Right kidney (tissue), 1 donor: Measurements from ENCODE around the gene PPP3R1.
"Not testable (repeated sequence)": the region's sequence is repeated elsewhere in the genome, so short reads cannot be mapped to it uniquely, and the experiment has no call there.

Source experiments
- DNase-seq: peaks from one replicate; pipeline ENCODE4 v3.0.0-alpha.2; 2016

The PPP3R1 gene

DNA sequence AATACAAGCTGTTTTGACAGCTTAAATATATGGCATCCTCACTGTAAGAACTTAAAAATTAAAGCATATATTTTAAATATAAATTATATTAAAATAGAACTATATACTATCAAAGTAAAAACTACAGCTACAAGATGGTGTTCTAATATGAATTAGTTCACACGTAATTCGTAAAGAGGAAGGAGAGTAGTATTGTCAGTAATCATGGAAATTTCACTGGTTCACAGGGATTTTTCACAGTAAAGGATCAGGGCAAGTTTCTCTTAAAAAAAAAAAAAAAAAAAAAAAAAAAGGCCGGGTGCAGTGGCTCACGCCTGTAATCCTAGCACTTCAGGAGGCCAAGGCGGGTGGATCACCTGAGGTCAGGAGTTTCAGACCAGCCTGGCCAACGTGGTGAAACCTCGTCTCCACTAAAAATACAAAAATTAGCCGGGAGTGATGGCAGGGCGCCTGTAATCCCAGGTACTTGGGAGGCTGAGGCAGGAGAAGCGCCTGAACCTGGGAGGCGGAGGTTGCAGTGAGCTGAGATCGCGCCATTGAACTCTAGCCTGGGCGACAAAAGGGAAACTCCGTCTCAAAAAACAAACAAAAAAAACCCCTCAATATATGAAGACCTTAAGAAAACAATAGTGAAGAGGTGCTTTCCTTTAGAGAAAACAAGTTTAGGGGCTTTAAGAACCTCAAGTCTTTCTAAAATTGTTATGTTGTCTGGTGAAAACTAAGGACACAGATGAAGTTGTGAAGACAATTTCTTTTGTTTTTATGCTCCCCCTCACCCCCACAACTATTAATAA, 62.1 kb downstream of the PPP3R1 start:
- no peak for DNase-seq

DNA sequence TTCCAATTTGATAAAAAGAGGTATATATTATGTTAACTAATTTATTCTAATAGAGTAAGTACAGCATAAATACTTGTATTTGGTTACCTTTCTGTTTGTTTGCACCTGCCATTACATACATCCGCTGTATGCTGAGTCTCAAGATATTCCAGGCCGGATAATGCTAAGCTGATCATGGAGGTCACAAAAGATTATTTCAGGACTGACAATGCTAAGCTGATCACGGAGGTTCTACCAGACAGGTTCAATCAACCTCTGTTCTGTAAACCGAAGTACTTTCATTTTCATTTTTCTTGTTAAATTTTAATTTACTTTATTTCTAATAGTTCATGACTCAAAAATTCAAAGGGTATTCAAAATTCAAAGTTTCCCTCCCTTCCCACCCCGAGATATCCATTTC, 63.5 kb downstream of the PPP3R1 start:
- no peak for DNase-seq

DNA sequence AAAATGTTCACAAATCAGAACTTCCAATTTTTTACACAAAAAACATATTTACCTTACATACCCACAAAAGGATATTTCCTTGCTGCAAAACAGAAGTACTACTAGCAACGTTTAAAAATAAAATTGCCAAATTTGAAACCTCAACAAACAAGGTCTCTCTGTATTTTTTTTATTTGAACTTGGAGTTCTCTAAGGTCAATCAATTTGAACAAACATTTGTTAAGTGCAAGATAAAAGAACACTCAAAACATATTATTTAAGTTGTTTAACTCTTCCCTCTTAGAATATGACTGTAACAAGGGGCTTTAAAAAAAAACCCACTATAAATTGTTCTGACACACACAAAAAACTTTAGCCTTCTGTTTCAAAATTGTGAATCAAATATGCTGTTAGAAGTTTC, 65.0 kb downstream of the PPP3R1 start:
- no peak for DNase-seq

DNA sequence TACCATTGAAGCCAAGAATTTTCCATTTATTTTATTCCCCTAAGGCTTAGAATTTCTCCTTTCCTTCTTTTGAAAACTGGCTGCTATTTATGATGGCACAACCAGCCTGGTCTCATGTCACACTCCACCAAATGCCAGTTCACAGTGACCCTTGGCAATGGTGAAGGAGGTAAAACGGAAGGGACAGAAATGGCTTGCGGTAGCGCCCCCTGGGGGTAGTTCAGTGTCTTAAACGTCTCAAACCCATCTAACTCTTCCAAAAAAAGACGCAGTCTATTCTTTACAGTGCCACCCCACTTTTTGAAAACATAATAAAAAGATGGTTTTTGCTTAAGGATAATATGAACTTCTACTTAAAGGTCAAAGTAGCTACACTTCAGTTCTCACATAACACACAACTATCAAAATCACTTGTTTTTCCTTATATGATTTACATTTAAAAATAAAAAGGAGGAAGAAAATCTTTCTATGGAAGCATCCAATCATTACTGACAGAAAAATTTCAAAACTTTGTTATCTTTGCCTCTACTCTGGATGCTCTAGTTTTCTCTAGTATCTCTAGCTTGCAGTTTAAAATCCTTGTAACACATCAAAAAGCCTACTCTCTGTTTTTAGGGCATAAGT, 66.7 kb downstream of the PPP3R1 start:
- no peak for DNase-seq

DNA sequence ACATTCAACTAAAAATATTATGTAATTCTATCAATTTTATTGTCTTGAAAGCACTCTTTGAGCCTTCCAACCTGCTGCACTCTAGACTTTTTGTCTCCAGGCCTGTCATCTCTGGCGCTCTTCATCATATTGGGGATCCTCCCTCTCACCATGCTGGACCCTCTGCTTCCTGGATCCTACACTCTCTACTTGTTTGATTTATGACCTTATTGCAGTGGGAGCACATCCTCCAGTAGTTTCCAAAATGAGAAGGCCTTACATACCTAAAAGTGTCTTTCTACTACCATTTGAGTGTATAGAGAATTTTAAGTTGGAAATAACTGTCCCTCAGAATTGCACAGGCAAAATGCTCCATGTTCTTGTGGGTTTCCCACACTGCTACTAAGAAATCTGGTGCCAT, 69.4 kb downstream of the PPP3R1 start:
- DNase-seq, result no peak

DNA sequence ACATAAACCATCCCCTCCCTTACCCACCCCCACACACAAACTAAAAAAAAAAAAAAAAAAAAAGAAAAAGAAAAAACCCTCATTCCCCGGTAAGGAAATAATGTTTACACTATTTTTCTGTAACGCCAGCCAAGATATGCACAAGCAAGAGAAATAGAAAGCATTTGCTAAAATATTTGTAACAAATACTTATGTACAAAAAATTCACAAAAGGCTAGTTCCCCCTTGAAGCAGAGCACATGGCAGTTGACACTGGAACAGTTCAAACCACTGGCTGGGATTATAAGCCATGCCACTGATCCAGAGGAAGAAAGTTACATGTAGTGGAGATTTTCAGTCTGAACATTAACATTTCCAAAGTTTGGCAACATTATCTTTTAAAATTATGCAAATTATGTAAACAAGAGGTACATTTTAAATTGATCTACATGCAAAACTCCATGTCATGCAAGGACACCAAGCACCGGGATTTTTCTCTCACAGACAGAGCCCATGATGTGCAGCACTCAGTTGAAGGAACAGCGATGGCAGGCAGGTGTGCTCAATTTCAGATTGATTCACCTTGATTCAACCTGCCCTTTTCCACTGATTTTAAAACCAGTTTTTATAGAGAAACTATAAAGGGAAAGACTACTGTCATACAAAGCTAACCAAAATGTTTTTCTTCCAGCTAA, 73.2 kb downstream of the PPP3R1 start:
- DNase-seq, result no peak

DNA sequence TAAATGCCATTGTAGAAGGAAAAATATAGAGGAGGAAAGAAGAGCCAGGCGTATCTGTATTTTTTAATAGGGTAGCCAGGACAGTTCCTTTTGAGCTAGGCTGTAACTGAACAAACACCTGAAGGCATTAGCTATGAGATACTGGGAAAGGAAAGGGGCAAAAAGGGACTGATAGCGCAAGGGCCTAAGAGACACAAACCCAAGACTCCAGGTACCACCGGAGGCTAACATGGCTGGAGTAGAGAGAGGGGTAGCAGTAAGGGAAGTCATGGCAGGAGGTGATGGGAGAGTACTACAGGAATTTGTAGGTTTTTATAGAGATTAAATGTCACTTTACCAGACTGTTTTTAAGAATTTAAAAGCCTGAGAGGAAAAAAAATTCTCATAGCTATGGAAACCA, 73.9 kb downstream of the PPP3R1 start:
- no peak for DNase-seq

DNA sequence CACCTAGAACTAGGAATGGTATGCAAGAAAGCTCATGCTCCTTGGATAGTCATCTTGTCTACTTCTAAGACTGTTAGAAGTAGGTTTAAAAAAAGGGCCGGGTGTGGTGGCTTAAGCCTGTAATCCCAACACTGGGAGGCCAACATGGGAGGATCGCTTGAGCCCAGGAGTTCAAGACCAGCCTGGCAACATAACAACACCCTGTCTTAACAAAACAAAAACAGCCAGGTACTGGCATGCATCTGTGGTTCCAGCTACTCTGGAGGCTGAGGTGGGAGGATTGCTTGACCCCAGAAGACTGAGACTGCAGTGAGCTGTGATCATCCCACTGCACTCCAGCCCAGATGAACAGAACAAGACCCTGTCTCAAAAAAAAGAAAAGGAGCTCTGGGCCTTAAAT, 74.8 kb downstream of the PPP3R1 start:
- DNase-seq, result no peak

DNA sequence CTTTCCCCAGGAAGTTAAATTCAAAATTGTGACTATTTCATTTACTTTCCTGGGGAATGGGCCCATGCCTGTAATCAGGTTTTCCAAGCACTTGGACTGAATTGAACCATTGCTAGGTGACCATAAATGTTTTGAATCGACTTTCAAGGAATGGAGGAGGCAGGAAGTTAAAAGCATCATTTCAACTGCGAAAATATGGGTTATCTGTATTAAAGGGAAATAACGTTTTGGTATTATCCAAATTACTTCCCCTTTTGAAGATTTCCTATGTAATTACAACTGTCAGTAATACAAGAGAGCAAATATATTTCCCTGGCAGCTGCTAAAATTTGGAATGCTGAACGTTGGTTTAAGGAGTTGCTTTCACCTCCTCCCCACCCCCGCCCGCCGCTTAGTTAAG, 75.7 kb downstream of the PPP3R1 start:
- DNase-seq, result no peak

DNA sequence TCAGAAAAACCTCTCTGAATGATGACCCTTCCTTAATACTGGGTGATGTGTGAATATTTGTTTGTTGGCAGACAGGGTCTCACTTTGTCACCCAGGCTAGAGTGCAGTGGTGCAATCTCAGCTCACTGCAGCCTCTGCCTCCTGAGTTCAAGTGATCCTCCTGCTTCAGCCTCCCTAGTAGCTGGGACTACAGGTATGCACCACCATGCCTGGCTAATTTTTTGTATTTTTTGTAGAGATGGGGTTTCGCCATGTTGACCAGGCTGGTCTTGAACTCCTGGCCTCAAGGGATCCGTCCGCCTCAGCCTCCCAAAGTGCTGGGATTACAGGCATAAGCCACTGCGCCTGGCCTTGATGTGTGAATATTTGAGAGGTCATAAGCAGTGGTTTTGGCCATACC, 77.1 kb downstream of the PPP3R1 start:
- not testable (repeated sequence) for DNase-seq

DNA sequence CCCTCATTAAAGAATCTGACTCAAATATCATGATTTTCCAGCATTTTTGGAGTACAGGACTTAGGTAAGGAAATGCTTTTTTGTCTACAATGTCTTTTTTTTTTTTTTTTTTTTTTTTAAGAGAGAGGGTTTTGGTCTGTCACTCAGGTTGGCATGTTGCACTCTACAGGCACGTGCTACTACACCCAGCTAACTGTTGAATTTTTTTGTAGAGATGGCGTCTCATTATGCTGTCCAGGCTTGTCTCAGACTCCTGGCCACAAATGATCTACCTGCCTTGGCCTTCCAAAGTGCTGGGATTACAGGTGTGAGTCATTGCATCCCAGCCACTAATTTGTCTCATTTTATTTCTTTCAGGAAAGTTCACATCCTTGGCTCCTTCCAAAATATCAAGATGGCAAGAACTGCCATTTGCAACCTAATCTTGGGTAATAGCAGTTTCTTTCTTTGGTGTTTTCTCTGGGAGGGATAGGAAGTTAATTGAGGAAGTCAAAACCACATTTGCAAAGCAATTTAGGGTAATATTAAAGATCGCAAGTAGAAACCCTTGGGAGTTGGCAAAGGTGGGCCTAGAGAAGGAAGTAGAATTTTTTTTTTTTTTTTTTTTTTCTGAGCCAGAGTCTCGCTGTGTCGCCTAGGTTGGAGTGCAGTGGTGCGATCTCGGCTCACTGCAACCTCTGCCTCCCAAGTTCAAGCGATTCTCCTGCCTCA, 79.2 kb downstream of the PPP3R1 start:
- no peak for DNase-seq

DNA sequence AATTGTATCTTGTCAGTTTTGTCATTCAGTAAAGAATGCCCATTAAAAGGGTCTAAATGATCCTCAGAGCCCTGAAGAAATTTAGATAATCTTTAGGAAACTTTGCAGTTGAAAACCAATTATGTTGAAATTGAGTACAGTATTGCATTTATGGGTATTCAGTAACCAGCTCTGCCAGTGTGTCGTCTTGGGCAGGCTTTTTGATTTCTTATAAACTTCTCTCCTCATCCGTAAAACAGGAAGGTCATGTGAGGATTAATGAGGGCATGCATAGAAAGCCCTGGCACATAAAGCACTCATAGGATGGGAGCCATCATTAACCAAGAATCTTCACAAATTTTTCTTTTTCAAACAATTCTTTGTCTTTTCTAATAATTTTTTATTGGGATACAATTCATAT, 79.8 kb downstream of the PPP3R1 start:
- DNase-seq, result no peak

DNA sequence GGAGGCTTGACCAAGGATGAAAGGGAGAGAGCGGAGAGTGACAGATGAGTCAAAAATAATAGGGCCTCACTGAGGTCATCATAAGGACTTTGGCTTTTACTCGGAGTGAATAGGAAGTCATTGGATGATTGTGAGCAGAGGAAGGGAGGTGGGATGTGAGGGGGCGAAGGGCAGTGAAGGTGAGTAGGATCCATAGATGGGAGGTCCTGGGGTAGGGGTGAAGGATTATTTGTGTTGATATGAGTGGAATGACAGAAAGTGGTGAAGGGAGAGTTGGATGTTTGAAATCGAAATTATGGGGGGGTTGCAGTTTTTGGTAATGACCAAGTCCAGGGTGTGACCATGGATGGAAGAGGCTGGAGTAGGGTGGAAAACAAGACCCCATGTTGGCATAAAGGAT, 80.6 kb downstream of the PPP3R1 start:
- DNase-seq, result no peak

DNA sequence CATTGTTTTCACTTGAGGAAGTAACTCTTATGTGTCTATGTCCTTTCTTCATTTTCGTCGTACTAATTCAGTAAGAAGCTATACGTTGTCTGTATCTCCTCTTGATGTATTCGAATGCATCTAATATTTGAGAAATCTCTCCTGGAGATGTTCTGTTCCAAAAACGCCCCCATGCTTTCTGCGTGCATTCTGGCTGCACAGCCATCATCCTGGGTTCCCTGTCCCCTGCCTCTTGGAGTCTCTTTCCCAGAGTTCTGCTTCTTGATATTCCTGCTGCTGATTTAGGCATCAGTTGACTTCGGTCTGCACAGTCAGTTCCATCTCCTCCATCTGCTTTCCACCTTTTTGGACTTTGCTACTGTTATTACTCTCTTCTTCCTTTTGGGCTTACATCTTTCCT, 81.2 kb downstream of the PPP3R1 start:
- no peak for DNase-seq

DNA sequence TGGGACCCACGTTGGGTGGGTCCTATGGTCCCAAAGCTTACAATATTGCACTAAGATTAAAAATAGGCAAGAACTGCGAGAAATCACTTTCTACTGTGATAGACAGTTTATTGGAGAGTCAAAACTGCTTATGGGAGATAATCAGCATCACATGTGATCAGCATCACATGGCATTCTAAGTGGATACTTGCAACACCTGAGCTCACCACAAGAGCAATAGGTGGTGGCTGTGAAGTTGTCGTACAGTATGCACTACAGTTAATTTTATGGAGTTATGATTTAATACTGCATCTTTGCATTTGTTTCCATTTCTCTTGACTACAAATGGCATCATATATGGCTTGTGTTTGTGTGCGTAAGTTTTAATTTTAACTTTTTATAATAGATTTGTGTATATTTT, 83.0 kb downstream of the PPP3R1 start:
- DNase-seq, result no peak

DNA sequence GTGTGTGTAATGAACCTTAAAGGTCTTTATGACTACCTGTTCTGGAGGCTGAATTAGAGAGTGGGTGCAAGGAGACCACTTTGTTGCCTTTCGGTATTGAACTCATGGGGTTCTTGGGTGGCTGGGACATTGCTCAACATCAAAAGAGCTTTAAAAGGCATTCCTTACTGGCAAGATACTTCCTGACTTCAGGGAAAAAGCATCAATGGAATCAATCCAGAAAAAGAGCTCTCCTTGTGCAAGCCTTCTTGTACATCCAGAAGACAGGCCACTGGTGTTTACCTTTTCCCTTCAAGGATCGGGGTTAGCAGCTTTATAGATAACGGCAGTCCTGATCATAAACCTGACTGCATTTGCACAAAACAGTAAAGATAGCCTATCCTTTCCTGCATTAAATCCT, 85.1 kb downstream of the PPP3R1 start:
- DNase-seq, result no peak

DNA sequence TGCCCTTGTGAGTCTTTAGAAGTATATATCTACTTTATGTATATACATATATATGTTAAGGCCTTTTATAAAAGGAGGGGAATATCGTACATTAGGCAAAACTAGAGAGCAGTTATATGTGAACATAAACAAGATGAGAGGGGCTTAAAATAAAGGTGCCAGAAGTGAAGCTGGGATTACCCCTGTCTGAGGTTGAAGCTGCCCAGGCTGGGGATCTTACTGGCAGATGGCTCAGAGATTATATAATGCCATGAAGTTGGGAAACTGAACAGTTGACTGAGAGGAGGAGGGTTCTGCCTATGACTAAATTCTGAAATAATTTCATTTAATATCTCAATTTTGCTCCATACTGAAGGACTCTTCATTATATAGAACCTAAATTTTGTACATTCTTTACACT, 88.7 kb downstream of the PPP3R1 start:
- no peak for DNase-seq

DNA sequence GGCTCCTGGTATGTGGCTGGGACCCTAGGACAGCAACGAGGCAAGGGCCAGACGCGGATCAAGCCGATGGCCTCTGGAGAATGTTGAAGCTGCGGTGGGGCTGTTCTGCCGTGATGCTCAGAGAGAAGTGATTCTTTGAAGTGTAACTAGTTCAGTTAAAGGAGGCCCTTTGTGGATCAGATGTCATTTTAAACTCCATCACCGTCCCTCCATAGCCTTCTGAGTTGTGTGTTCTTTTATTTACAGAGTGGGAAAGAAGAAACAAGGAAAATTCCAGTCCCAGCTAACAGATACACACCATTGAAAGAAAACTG, 94.2 kb downstream of the PPP3R1 start:
- DNase-seq, result no peak

DNA sequence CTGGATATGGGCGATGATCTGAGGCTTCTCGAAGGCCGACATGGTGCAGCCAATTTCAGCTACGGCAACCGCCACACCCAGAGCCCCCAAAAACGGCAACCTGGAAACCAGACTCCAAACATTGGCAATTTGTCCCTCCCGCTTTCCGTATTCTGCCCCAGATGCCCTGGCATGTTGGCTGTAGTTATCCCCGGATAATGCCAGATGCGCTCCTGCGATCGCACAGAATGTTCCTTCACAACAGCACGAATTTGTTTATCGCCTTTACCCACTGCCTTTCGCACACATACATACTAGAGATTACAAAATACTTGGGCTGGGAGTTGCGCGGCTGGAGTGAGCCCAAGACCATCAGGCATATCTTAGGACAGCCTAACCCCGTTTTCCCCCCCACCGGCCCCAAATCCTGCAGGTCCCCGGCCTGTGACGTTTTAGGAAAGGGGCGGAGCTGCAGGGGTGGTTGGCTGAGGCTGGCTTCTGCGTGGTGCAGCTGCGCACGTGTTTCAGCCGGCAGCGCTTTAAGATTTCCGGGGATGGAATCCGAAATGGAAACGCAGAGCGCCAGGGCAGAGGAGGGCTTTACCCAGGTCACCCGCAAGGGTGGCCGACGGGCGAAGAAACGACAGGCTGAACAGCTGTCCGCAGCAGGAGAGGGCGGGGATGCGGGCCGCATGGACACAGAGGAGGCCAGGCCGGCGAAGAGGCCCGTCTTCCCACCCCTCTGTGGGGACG, 94.8 kb downstream of the PPP3R1 start, which contains the start of gene PNO1:
TSS of gene PNO1 (plus strand) at position 487 of the 732 bp plus-strand sequence. CDS start at position 534, 47 bp downstream.
- DNase-seq, result peak; percentile 100

DNA sequence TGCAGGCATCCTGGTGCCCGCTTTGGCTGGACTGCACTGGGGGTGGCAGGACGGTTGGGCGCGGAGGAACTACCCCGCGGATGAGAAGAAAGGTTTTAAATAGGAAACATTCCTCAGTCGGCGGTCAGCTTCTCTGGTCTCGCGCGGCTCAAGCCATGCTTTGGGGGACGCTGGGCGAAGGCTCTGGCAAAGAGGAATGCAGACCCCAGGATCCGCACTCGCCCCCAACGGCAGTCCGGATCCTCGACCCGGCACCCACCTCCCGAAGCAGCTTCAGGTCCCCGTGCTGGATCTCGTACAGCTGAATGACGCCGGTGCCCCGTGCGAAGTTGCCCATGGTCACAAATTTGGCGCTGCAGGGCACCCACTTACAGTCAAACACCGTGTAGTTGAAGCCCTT, 95.3 kb downstream of the PPP3R1 start:
- no peak for DNase-seq

DNA sequence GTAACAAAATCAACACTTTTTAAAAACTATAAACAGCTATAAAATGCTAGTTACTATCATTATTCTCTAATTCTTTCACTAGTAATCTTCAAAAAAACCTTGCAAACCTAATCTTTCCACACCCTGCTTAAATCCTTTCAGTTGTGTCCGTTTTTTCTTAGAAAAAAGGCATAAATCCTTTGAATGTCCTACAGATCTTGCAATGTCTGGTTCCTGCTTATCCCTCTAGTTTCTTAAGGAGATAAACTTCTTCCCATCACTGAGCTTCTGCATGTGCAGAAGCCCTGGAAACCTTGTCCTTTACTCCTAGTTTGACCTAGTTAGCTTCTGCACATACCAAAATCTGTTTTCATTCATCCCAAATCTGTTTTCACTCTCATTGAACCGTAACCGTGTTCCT, 95.9 kb downstream of the PPP3R1 start:
- DNase-seq, result no peak

DNA sequence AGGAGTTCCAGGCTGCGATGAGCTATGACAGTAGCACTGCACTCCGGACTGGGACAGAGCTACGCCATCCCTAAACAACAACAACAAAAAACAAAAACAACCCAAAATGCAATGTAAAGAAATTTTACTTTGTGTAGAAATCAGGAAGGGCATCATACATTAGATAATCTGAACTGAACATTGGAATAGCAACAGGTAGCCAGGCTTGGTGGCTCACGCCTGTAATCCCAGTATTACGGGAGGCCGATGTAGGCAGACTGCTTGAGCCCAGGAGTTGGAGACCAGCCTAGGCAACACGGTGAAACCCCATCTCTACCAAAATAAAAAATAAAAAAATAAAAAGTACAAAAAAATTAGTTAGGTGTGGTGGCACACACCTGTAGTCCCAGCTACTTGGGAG, 96.7 kb downstream of the PPP3R1 start:
- DNase-seq, result no peak
